Measurements from ENCODE around the gene E2F8.

GRCh38 chr11:19204836-19205235 lies 35.9 kb downstream of the E2F8 start:
- TF ChIP-seq CTCF (tag by site-specific recombination; IDR thresholded peaks at IDR 0.05) = no peak
- no peak for TF ChIP-seq ELK4 (IDR thresholded peaks at IDR 0.05; ENCODE audit: borderline replicate concordance, low read depth, low read length)
- TF ChIP-seq SCRT1 (tag by site-specific recombination; IDR thresholded peaks at IDR 0.05; ENCODE audit: borderline replicate concordance) = no peak
- no peak for TF ChIP-seq ZNF629 (tag by site-specific recombination; IDR thresholded peaks at IDR 0.05)
- TF ChIP-seq ZNF416 (tag by site-specific recombination; IDR thresholded peaks at IDR 0.05) = no peak
- TF ChIP-seq SETDB1 (IDR thresholded peaks at IDR 0.05; ENCODE audit: insufficient read length, low read length) = no peak
